ENCODE data around the gene SNAI1.

SNAI1 gene

GRCh38 chr20:50014570-50015562, 32.1 kb downstream of the SNAI1 start:
- peaks cover 4% of the 10 kb centered on the region for H3K4me1 ChIP-seq (ENCODE audit: control insufficient read depth, insufficient read depth, low read length, unreplicated experiment)
- no peak overlapping the region for H2AFZ ChIP-seq (ENCODE audit: low read length, unreplicated experiment)
- H3K4me3 ChIP-seq (ENCODE audit: low read depth, low read length) = no peak overlapping the region
- H3K36me3 ChIP-seq (ENCODE audit: insufficient read depth, low read length) = no peaks in the 10 kb centered on the region
- H3K27me3 ChIP-seq (ENCODE audit: insufficient read depth, low read length) = 0 out of 2 replicates have a peak, but pooled peaks cover 3% of the 10 kb centered on the region
- no peaks in the 10 kb centered on the region for H3K79me2 ChIP-seq (ENCODE audit: control insufficient read depth, insufficient read depth, low read length, unreplicated experiment)
- H3K27ac ChIP-seq (ENCODE audit: low read depth, low read length) = no peak overlapping the region

GRCh38 chr20:50015636-50015992, 32.8 kb downstream of the SNAI1 start:
- no peak overlapping the region for H3K4me3 ChIP-seq (ENCODE audit: low read depth, low read length)
- H3K79me2 ChIP-seq (ENCODE audit: control insufficient read depth, insufficient read depth, low read length, unreplicated experiment) = no peaks in the 10 kb centered on the region
- no peaks in the 10 kb centered on the region for H3K27me3 ChIP-seq (ENCODE audit: insufficient read depth, low read length)
- H3K27ac ChIP-seq (ENCODE audit: low read depth, low read length) = no peak overlapping the region
- H2AFZ ChIP-seq (ENCODE audit: low read length, unreplicated experiment) = no peak overlapping the region
- peaks cover 12% of the 10 kb centered on the region for H3K4me1 ChIP-seq (ENCODE audit: control insufficient read depth, insufficient read depth, low read length, unreplicated experiment)
- no peaks in the 10 kb centered on the region for H3K36me3 ChIP-seq (ENCODE audit: insufficient read depth, low read length)

GRCh38 chr20:50015993-50016770, 33.4 kb downstream of the SNAI1 start:
- peaks cover 12% of the 10 kb centered on the region for H3K4me1 ChIP-seq (ENCODE audit: control insufficient read depth, insufficient read depth, low read length, unreplicated experiment)
- no peak overlapping the region for H2AFZ ChIP-seq (ENCODE audit: low read length, unreplicated experiment)
- no peaks in the 10 kb centered on the region for H3K27me3 ChIP-seq (ENCODE audit: insufficient read depth, low read length)
- no peaks in the 10 kb centered on the region for H3K79me2 ChIP-seq (ENCODE audit: control insufficient read depth, insufficient read depth, low read length, unreplicated experiment)
- H3K27ac ChIP-seq (ENCODE audit: low read depth, low read length) = no peak overlapping the region
- H3K4me3 ChIP-seq (ENCODE audit: low read depth, low read length) = no peak overlapping the region
- H3K36me3 ChIP-seq (ENCODE audit: insufficient read depth, low read length) = no peaks in the 10 kb centered on the region

GRCh38 chr20:50017160-50017559, 34.4 kb downstream of the SNAI1 start:
- no peaks in the 10 kb centered on the region for H3K27me3 ChIP-seq (ENCODE audit: insufficient read depth, low read length)
- no peak overlapping the region for H2AFZ ChIP-seq (ENCODE audit: low read length, unreplicated experiment)
- H3K36me3 ChIP-seq (ENCODE audit: insufficient read depth, low read length) = no peaks in the 10 kb centered on the region
- peaks cover 12% of the 10 kb centered on the region for H3K4me1 ChIP-seq (ENCODE audit: control insufficient read depth, insufficient read depth, low read length, unreplicated experiment)
- H3K4me3 ChIP-seq (ENCODE audit: low read depth, low read length) = no peak overlapping the region
- no peaks in the 10 kb centered on the region for H3K79me2 ChIP-seq (ENCODE audit: control insufficient read depth, insufficient read depth, low read length, unreplicated experiment)
- no peak overlapping the region for H3K27ac ChIP-seq (ENCODE audit: low read depth, low read length)

- Histone ChIP-seq H2AFZ (ENCODE audit: low read length, unreplicated experiment) (no peak overlapping the region), H3K36me3 (ENCODE audit: insufficient read depth, low read length) (no peaks in the 10 kb centered on the region), H3K27ac (ENCODE audit: low read depth, low read length) (no peak overlapping the region), H3K4me1 (ENCODE audit: control insufficient read depth, insufficient read depth, low read length, unreplicated experiment) (peaks cover 12% of the 10 kb centered on the region), H3K79me2 (ENCODE audit: control insufficient read depth, insufficient read depth, low read length, unreplicated experiment) (no peaks in the 10 kb centered on the region), H3K27me3 (ENCODE audit: insufficient read depth, low read length) (no peaks in the 10 kb centered on the region), H3K4me3 (ENCODE audit: low read depth, low read length) (no peak overlapping the region)
Measured at GRCh38 chr20:50017576-50018248, 34.9 kb downstream of the SNAI1 start.

- Histone ChIP-seq H3K27ac (ENCODE audit: low read depth, low read length) (no peak overlapping the region), H3K4me1 (ENCODE audit: control insufficient read depth, insufficient read depth, low read length, unreplicated experiment) (peaks cover 12% of the 10 kb centered on the region), H3K79me2 (ENCODE audit: control insufficient read depth, insufficient read depth, low read length, unreplicated experiment) (no peaks in the 10 kb centered on the region), H3K4me3 (ENCODE audit: low read depth, low read length) (no peak overlapping the region), H2AFZ (ENCODE audit: low read length, unreplicated experiment) (no peak overlapping the region), H3K27me3 (ENCODE audit: insufficient read depth, low read length) (no peaks in the 10 kb centered on the region), H3K36me3 (ENCODE audit: insufficient read depth, low read length) (no peaks in the 10 kb centered on the region)
Measured at GRCh38 chr20:50019466-50020256, 36.9 kb downstream of the SNAI1 start.

- no peaks in the 10 kb centered on the region for H3K79me2 ChIP-seq (ENCODE audit: control insufficient read depth, insufficient read depth, low read length, unreplicated experiment)
- peaks cover 12% of the 10 kb centered on the region for H3K4me1 ChIP-seq (ENCODE audit: control insufficient read depth, insufficient read depth, low read length, unreplicated experiment)
- H3K36me3 ChIP-seq (ENCODE audit: insufficient read depth, low read length) = no peaks in the 10 kb centered on the region
- H3K4me3 ChIP-seq (ENCODE audit: low read depth, low read length) = no peak overlapping the region
- no peaks in the 10 kb centered on the region for H3K27me3 ChIP-seq (ENCODE audit: insufficient read depth, low read length)
- H3K27ac ChIP-seq (ENCODE audit: low read depth, low read length) = no peak overlapping the region
- no peak overlapping the region for H2AFZ ChIP-seq (ENCODE audit: low read length, unreplicated experiment)
Measured at GRCh38 chr20:50020288-50020687, 37.5 kb downstream of the SNAI1 start.

GRCh38 chr20:50022676-50023075, 39.9 kb downstream of the SNAI1 start:
- Histone ChIP-seq H3K4me3 (ENCODE audit: low read depth, low read length) (no peak overlapping the region), H2AFZ (ENCODE audit: low read length, unreplicated experiment) (no peak overlapping the region), H3K79me2 (ENCODE audit: control insufficient read depth, insufficient read depth, low read length, unreplicated experiment) (no peaks in the 10 kb centered on the region), H3K4me1 (ENCODE audit: control insufficient read depth, insufficient read depth, low read length, unreplicated experiment) (peaks cover 23% of the 10 kb centered on the region), H3K27me3 (ENCODE audit: insufficient read depth, low read length) (no peaks in the 10 kb centered on the region), H3K27ac (ENCODE audit: low read depth, low read length) (no peak overlapping the region), H3K36me3 (ENCODE audit: insufficient read depth, low read length) (no peaks in the 10 kb centered on the region)

- H3K36me3 ChIP-seq (ENCODE audit: insufficient read depth, low read length) = no peaks in the 10 kb centered on the region
- no peak overlapping the region for H2AFZ ChIP-seq (ENCODE audit: low read length, unreplicated experiment)
- peaks cover 28% of the 10 kb centered on the region for H3K4me1 ChIP-seq (ENCODE audit: control insufficient read depth, insufficient read depth, low read length, unreplicated experiment)
- H3K27me3 ChIP-seq (ENCODE audit: insufficient read depth, low read length) = no peaks in the 10 kb centered on the region
- H3K79me2 ChIP-seq (ENCODE audit: control insufficient read depth, insufficient read depth, low read length, unreplicated experiment) = no peaks in the 10 kb centered on the region
- H3K4me3 ChIP-seq (ENCODE audit: low read depth, low read length) = no peak overlapping the region
- H3K27ac ChIP-seq (ENCODE audit: low read depth, low read length) = no peak overlapping the region
Measured at GRCh38 chr20:50023116-50023805, 40.5 kb downstream of the SNAI1 start.

All from ACC112 (cell line).